ENCODE results near the gene SERTAD1.

- TF ChIP-seq POLR2AphosphoS5 (IDR thresholded peaks at IDR 0.05; ENCODE audit: insufficient read depth in 1 of 2, low read depth in 1 of 2) (no peak), CTCF (IDR thresholded peaks at IDR 0.05) (no peak)
These were observed 47.9 kb downstream of the SERTAD1 start for GRCh38 chr19:40377876-40378385.

All from vagina (tissue), 2 donors.